ENCODE measurements around the gene PRKAR2B.
A peak's percentile ranks its signal among the peaks of the same experiment; 100 is the strongest.

Gene PRKAR2B

DNA sequence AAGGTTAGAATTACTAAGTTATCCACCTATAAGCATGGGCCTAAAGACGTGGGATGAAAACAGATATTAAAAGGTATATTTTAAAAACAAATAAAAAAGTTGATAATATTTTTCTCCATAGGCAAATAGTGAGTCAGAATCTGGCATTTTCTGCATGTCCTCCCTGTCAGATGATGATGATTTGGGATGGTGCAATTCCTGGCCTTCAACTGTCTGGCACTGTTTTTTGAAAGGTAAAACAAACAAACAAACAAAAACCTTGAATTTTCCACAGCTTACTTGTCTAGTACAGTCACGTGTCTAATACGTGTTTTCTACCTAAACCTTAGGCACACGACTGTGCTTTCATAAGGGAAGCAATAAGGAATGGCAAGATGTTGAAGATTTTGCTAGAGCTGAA, 141.7 kb downstream of the PRKAR2B start:
- no peak for DNase-seq (ENCODE audit: low spot score)

DNA sequence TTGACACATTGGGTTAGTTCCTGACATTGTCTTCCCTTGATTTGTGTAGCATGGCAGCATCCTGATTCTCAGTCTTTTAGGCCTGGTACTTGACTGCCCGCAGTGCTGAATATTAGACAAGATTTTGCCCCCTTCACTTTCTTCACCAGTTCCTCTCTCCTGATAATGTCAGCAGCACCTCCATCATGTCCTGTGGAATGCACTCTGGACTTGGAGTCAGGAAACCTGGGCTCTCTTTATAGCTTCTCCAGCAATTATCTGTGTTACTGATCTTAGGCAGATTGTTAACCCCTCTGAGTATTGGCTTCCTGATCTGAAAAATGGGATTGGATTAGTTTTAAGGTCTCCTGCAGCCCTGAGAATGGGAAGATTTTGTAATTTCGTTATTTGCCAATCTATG, 143.3 kb downstream of the PRKAR2B start:
- DNase-seq (ENCODE audit: low spot score): no peak

- DNase-seq (ENCODE audit: low spot score): no peak
Observed at GRCh38 chr7:107190090-107190489, 145.6 kb downstream of the PRKAR2B start.

DNA sequence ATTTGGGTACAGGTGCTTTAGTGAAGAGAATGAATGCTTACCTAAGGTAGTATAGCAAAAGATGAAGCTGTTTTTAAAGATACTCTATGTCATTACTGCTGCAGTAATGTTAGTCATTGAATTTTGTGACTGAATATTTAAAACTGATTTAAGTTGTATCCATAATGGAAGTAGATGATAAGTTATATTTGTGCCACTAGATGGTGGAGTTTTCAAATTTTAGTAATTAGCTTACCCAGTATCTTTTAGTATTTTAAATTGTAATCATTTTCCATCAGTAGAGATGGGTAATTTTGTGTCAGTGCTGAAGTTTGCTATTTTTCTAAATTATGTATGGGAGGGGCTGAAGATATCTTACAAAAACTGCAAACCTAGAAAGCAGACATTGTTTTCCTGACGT, 149.5 kb downstream of the PRKAR2B start:
- DNase-seq (ENCODE audit: low spot score): no peak

- DNase-seq (ENCODE audit: low spot score): no peak
Observed at GRCh38 chr7:107196834-107197610, 152.5 kb downstream of the PRKAR2B start.

DNA sequence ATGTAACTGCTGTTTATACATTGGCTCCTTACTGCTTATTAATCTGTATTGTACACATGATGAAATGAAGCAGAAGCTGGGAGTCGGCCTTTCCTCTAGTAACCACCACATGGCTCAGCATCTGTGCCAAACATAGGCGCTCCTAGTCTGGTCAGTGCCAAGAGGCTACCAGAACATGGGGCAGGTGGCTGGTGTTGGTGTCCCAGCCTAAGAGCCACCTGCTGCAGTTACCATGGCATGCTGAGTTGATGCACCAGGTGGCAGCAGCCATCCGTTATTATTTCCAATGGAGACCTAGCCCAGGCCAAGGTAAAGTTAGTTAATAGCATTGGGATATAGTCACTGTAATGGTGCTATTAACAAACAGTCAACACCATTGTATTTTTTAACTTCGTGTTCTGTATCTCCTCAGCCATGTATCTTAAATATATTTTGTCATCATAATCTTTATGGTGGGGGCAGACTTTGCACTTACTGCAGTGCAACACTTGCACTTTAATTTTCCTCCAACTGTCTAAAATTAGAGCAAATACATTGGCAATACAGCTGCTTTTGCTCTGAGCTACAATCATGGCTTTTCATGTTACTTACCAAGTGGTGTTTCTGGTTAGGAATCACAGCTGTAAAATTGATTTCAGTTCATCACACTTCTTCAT, 157.4 kb downstream of the PRKAR2B start:
- DNase-seq (ENCODE audit: low spot score): peak; percentile 58

DNA sequence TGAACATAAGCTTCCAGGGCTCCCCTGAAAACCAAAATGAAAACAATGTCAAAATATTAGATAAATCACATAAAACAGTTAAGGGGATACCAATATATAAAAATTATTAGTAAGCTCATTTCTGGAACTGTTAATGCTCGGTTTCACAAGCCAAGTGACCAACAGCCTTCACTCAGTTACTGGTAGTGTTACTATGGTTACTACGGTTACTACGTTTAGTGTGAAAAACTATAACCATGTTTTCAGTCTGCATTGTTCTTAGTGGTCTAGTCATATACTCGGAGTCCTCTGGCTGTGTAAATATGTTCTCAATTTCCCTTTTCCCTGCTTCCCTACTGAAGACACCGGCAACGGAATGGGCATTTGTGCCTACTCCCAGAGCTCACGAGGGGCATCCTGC, 159.1 kb downstream of the PRKAR2B start:
- DNase-seq (ENCODE audit: low spot score): no peak

- no peak for DNase-seq (ENCODE audit: low spot score)
Observed at GRCh38 chr7:107206136-107206535, 161.6 kb downstream of the PRKAR2B start.

DNA sequence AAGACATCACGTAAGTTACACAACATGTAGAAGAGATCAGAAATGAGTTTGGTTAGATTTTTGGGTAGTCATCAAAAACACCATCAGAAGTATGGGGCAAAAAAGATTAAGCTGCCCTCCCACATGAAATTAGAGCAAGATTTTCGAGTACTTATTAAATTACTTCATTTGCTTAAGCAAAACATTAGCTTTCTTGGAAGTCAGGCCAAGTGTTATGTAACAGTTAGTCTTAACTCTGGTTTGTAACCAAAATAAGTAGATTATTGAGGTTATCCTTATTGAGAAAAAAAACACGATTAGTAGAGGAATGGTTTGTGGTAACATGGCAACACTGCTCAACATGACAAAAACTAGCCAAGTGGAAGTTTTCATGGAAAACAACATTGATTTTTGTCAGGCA, 162.2 kb downstream of the PRKAR2B start:
- DNase-seq (ENCODE audit: low spot score): no peak

DNA sequence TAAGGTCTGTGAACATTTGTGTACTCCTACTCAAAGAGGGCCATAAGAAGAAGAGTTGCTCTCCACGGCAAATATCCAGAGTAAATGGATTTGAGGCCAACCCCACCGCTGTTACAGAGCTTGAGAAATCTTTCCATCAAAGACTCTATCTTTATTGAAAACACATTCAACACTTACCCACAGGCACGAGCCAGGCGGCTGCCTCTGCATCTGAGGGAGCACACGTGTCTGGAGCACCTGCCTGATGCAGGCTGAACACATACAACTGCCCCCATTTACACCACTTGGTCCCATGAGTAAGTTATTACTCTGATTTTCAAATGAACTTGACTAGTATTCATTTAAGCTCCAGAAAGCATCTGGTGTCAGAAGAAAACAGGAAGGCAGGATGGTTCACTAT, 163.0 kb downstream of the PRKAR2B start:
- DNase-seq (ENCODE audit: low spot score): no peak

- DNase-seq (ENCODE audit: low spot score): no peak
Observed at GRCh38 chr7:107208024-107208521, 163.6 kb downstream of the PRKAR2B start.

GRCh38 chr7:107208563-107208962, 164.1 kb downstream of the PRKAR2B start:
- DNase-seq (ENCODE audit: low spot score): no peak

DNA sequence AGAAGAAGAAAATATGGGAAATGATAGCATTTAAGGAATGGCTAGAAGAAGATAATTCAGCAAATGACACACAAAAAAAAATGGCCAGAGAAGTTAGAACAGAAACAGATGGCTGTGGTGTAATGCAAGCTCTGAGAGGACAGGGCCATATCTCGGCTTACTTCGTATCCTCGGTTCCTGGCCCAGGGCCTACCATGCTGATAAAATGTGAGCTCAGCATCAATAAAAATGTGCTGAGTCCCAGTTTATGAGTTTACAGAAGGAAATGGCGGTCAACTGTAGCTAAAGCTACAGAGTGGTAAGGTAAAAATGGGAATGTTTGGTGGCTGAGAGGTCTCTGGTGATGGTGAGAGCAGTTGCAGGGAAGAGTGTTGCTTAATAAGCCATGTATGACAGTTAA, 165.1 kb downstream of the PRKAR2B start:
- no peak for DNase-seq (ENCODE audit: low spot score)

DNA sequence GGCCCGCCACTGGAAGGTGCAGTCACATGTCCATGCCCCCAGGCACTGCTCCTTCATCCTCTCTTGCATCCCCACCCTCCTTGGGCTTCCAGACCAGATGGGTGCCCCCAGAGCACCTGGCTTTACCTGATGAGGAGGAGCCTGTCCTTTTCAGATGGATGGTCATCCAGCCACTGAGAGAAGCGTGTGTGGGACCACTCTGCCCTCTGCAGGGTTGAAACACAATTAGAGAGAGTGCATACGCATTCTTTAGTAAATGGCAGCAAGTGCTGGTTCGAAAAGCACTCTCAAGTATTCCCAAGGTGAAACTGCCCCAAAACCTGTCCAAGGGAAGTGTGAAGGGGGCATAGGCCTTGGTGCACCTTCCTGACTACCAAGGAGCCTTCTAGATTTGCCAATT, 165.9 kb downstream of the PRKAR2B start:
- DNase-seq (ENCODE audit: low spot score): no peak

All from hematopoietic multipotent progenitor cell treated with erythropoietin and hydrocortisone succinate and interleukin-3 and kit ligand, for 17 days (in vitro differentiated cells).